Measurements from ENCODE around the gene GSG1L. TPM values are rescaled to one million over a fixed set of nuclear protein-coding genes. Genes with fewer than 3 reads are reported as not detected.

GSG1L gene
- total RNA-seq, 4 donors from 2014 or later, result not detected

GRCh38 chr16:27843800-27844199, 219.7 kb downstream of the GSG1L start:
- ATAC-seq (ENCODE audit: low FRiP score) (no peak), DNase-seq (ENCODE audit: low spot score) (no peak)
- no peak for TF ChIP-seq CTCF (IDR thresholded peaks at IDR 0.05)

- no peak for ATAC-seq (ENCODE audit: low FRiP score)
- no peak for DNase-seq (ENCODE audit: low spot score)
- TF ChIP-seq CTCF (IDR thresholded peaks at IDR 0.05), result no peak
Measured at GRCh38 chr16:27841911-27842310, 221.6 kb downstream of the GSG1L start.

- ATAC-seq (ENCODE audit: low FRiP score) (no peak), DNase-seq (ENCODE audit: low spot score) (no peak)
- no peak for TF ChIP-seq CTCF (IDR thresholded peaks at IDR 0.05)
Measured at GRCh38 chr16:27841061-27841801, 222.3 kb downstream of the GSG1L start.

GRCh38 chr16:27840311-27841060, 223.0 kb downstream of the GSG1L start:
- TF ChIP-seq CTCF (IDR thresholded peaks at IDR 0.05), result no peak
- ATAC-seq (ENCODE audit: low FRiP score) (no peak), DNase-seq (ENCODE audit: low spot score) (no peak)

- no peak for TF ChIP-seq CTCF (IDR thresholded peaks at IDR 0.05)
- no peak for ATAC-seq (ENCODE audit: low FRiP score)
- DNase-seq (ENCODE audit: low spot score), result no peak
Measured at GRCh38 chr16:27839419-27839818, 224.1 kb downstream of the GSG1L start.

- no peak for ATAC-seq (ENCODE audit: low FRiP score)
- DNase-seq (ENCODE audit: low spot score), result no peak
- no peak for TF ChIP-seq CTCF (IDR thresholded peaks at IDR 0.05)
Measured at GRCh38 chr16:27838536-27839175, 224.9 kb downstream of the GSG1L start.

All from omental fat pad (tissue), 4 donors.